DND-41 (cell line): ENCODE measurements around the gene EMC8.

Experiments used
- EZH2 ChIP-seq: IDR thresholded peaks from 3 replicates; pipeline ENCODE4 v1.6.1; 2012; ENCODE audit warnings: borderline replicate concordance, low read depth, mild to moderate bottlenecking, moderate library complexity, low read length, inconsistent platforms; ENCODE audit not compliant: severe bottlenecking
- TF ChIP-seq, protein P1 (sequence below): IDR thresholded peaks from 2 replicates; pipeline ENCODE4 v1.5.1; 2012; ENCODE audit warnings: borderline replicate concordance, low read length, moderate library complexity, mild to moderate bottlenecking; ENCODE audit not compliant: poor library complexity, severe bottlenecking; ENCODE audit errors: extremely low read depth

DNA sequence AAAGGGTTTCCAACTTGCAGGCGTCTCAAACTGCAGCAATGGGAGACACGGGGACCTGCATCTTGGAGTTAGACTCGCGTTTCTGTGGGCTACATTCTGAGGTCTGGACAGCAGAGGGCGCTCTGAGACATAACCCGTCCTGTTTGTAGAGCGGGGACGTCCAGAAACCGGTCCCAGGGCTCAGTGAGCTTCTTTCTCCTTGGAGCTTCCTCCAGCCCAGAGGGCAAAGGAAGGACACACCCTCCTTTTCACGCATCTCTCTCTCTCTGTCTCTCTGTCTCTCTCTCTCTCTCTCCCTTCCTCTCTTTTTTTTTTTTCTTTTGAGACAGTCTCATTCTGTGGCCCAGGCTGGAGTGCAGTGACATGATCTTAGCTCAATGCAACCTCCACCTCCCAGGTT is 19.9 kb upstream of the EMC8 start:
- TF ChIP-seq, protein P1, sequence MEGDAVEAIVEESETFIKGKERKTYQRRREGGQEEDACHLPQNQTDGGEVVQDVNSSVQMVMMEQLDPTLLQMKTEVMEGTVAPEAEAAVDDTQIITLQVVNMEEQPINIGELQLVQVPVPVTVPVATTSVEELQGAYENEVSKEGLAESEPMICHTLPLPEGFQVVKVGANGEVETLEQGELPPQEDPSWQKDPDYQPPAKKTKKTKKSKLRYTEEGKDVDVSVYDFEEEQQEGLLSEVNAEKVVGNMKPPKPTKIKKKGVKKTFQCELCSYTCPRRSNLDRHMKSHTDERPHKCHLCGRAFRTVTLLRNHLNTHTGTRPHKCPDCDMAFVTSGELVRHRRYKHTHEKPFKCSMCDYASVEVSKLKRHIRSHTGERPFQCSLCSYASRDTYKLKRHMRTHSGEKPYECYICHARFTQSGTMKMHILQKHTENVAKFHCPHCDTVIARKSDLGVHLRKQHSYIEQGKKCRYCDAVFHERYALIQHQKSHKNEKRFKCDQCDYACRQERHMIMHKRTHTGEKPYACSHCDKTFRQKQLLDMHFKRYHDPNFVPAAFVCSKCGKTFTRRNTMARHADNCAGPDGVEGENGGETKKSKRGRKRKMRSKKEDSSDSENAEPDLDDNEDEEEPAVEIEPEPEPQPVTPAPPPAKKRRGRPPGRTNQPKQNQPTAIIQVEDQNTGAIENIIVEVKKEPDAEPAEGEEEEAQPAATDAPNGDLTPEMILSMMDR = peak; percentile 81
- TF ChIP-seq EZH2 = no peak
